ENCODE results near the gene ENPP7.

GRCh38 chr17:79749156-79749815, 18.5 kb downstream of the ENPP7 start:
- TF ChIP-seq EZH2phosphoT487 (IDR thresholded peaks at IDR 0.05; ENCODE audit: borderline replicate concordance) (no peak), CTCF (conservative IDR thresholded peaks at IDR 0.05; ENCODE audit: low read length) (no peak)
